Karpas-422 (cell line): ENCODE results near the gene RPAP2. TPM values are rescaled to one million over a fixed set of nuclear protein-coding genes. Genes with fewer than 3 reads are reported as not detected.

ENCODE experiments used
- DNase-seq: peaks from one replicate; pipeline ENCODE4 v3.0.0-alpha.2; 2015
- H2AFZ ChIP-seq: fragments of 200-600 bp; sonication (generic); 2 replicates; pipeline ENCODE4 v1.6.1; 2014; ENCODE audit warnings: antibody characterized with exemption, low read length, mixed read lengths
- H3K27ac ChIP-seq: fragments of 200-600 bp; sonication (generic); 2 replicates; pipeline ENCODE4 v1.5.1; 2014; ENCODE audit warnings: mild to moderate bottlenecking, low read length, moderate library complexity
- H3K27me3 ChIP-seq: fragments of 200-600 bp; sonication (generic); 2 replicates; pipeline ENCODE4 v1.6.1; 2014; ENCODE audit warnings: low read length, mixed read lengths
- H3K36me3 ChIP-seq: fragments of 200-600 bp; sonication (generic); 2 replicates; pipeline ENCODE4 v1.6.1; 2014; ENCODE audit warnings: low read length, mixed read lengths; ENCODE audit not compliant: insufficient read depth
- H3K4me1 ChIP-seq: fragments of 200-600 bp; sonication (generic); 2 replicates; pipeline ENCODE4 v1.6.1; 2014; ENCODE audit warnings: mild to moderate bottlenecking, low read length, mixed read lengths
- H3K4me2 ChIP-seq: fragments of 200-600 bp; sonication (generic); 2 replicates; pipeline ENCODE4 v1.6.1; 2014; ENCODE audit warnings: low read length, low read depth, mild to moderate bottlenecking; ENCODE audit not compliant: poor library complexity, severe bottlenecking
- H3K4me3 ChIP-seq: fragments of 200-600 bp; sonication (generic); 2 replicates; pipeline ENCODE4 v1.5.1; 2014; ENCODE audit warnings: mild to moderate bottlenecking, antibody characterized with exemption, low read length, mixed read lengths
- H3K79me2 ChIP-seq: fragments of 200-600 bp; sonication (generic); 2 replicates; pipeline ENCODE4 v1.6.1; 2014; ENCODE audit warnings: mild to moderate bottlenecking, low read length, mixed read lengths
- H3K9ac ChIP-seq: fragments of 200-600 bp; sonication (generic); 2 replicates; pipeline ENCODE4 v1.6.0; 2014; ENCODE audit warnings: low read length
- H3K9me2 ChIP-seq: fragments of 200-600 bp; sonication (generic), shearing (Covaris generic); replicated peaks from 2 replicates; pipeline ENCODE4 v1.6.0; 2014; ENCODE audit warnings: mild to moderate bottlenecking, low read length, moderate library complexity; ENCODE audit not compliant: insufficient read depth
- H3K9me3 ChIP-seq: fragments of 300-700, 200-600 bp; sonication (generic); 2 replicates; pipeline ENCODE4 v1.6.1; 2014; ENCODE audit warnings: low read length, mixed read lengths
- H4K20me1 ChIP-seq: fragments of 200-600 bp; sonication (generic); 2 replicates; pipeline ENCODE4 v1.6.1; 2014; ENCODE audit warnings: mild to moderate bottlenecking, antibody characterized with exemption, low read length, low read depth; ENCODE audit not compliant: insufficient read depth
- total RNA-seq: library from RNA; depleted of rRNA; stranded (reverse); fragments of >200 nt; shearing (Covaris generic); gene quantifications from 2 replicates; pipeline ENCODE4 v1.2.3, GENCODE V29; 2014; ENCODE audit warnings: low replicate concordance

The RPAP2 gene
- total RNA-seq, 1 experiment from 2014 or later, result 19.2 TPM

DNA sequence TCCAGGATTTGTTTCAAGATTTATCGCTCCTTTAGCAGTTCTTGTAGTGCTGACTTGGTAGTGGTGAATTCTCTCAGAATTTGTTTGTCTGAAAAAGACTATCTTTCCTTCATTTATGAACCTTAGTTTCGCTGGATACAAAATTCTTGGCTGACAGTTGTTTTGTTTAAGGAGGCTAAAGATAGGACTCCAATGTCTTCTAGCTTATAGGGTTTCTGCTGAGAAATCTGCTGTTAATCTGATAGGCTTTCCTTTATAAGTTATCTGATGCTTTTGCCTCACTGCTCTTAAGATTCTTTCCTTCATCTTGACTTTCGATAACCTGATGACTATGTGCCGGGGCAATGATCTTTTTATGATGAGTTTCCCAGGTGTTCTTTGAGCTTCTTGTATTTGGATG is 28.9 kb downstream of the RPAP2 start:
- Histone ChIP-seq H2AFZ (no peak overlapping the region), H3K4me3 (no peak overlapping the region), H4K20me1 (no peaks in the 10 kb centered on the region), H3K27ac (no peak overlapping the region), H3K4me1 (peaks cover 8% of the 10 kb centered on the region; the same call in 1 of the 2 replicates), H3K4me2 (no peak overlapping the region), H3K9me2 (no peaks in the 10 kb centered on the region), H3K36me3 (peaks cover 58% of the 10 kb centered on the region), H3K79me2 (peaks cover 24% of the 10 kb centered on the region), H3K9me3 (no peaks in the 10 kb centered on the region), H3K9ac (no peak overlapping the region), H3K27me3 (no peaks in the 10 kb centered on the region)
- no peak for DNase-seq

DNA sequence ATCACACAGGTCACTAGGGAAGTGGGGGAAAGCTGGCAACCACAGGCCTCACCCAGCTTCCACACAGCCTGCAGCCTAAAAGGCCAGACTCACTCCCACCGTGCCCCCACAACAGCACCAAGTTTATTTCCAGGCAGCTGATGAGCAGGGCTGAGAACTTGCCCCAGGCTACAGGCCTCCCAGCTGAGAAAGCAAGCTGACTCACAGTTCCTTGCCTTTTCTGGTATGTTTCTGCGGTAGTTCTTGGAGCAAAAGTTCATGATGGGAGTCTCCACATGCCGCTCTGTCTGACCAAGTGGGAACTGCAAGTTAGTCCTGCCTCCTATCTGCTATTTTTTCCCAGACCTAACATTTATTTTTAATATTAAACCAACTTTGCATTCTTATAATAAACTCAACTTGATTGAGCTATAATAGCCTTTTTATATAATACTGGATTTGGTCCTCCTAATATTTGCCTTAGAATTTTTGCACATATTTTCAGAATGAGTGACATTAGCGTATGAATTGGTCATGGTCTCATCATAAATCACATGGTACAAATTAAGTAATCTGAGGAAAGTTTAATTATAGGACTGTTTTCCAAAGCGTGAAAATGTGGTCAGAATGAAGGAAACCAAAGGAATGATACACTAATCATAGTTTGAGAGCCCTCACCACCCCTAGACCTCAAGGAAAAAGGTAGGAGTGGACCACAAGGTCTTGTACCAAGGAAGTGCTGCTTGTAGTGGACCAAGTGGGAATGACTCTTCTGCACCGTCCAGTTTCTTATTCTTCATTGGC is 30.7 kb downstream of the RPAP2 start:
- H3K4me3 ChIP-seq, result no peak overlapping the region
- no peak for DNase-seq
- peaks cover 8% of the 10 kb centered on the region; the same call in 1 of the 2 replicates for H3K4me1 ChIP-seq
- no peak overlapping the region for H3K9ac ChIP-seq
- no peaks in the 10 kb centered on the region for H4K20me1 ChIP-seq
- H2AFZ ChIP-seq, result no peak overlapping the region
- peaks cover 49% of the 10 kb centered on the region for H3K36me3 ChIP-seq
- no peaks in the 10 kb centered on the region for H3K9me2 ChIP-seq
- no peak overlapping the region for H3K4me2 ChIP-seq
- no peaks in the 10 kb centered on the region for H3K27me3 ChIP-seq
- H3K27ac ChIP-seq, result no peak overlapping the region
- peaks cover 24% of the 10 kb centered on the region for H3K79me2 ChIP-seq
- H3K9me3 ChIP-seq, result no peaks in the 10 kb centered on the region

DNA sequence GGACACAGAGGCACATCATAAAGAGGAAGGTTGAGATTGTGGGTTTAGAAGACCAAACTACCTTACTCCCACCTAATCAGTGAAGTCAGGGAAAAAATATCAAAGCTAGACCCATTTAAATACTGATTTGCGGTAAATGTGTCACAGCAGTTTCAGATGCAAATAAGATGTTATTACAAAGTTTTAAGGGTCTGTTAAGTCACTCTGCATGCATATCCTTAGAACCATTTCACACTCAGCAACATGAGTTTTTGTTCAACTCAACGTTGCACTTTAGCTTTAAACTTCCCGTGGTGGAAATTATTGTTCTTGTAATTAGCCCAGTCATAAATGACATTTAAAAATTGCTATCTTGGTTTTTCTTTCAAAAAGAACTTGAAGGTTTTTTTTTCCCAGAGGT is 34.8 kb downstream of the RPAP2 start:
- DNase-seq, result no peak
- Histone ChIP-seq H3K79me2 (peaks cover 18% of the 10 kb centered on the region; the same call in 1 of the 2 replicates), H3K9me3 (no peaks in the 10 kb centered on the region), H3K4me1 (peaks cover 8% of the 10 kb centered on the region; the same call in 1 of the 2 replicates), H3K27me3 (no peaks in the 10 kb centered on the region), H3K27ac (no peak overlapping the region), H3K36me3 (peaks cover 30% of the 10 kb centered on the region), H4K20me1 (no peaks in the 10 kb centered on the region), H3K4me2 (no peak overlapping the region), H3K9ac (no peak overlapping the region), H3K4me3 (no peak overlapping the region), H3K9me2 (no peaks in the 10 kb centered on the region), H2AFZ (no peak overlapping the region)

DNA sequence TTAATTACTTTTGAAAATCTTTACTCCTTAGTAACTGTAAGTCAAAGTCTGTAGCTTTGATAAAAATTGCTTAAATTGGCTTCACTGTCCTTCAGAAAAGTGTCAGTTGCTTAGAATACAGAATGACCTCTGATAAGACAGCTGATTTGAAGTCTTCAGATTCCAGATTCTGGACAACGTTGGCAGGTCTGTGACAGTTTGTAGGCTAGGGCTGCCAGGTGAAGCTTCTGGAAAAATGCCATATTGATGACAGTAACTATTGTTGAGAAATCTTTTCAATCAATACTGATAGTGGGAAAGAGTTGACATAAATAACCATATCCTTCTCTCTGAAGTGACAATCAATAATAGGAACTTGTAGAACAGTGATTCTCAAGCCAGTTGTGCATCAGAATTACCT is 41.3 kb downstream of the RPAP2 start:
- Histone ChIP-seq H2AFZ (no peak overlapping the region), H3K4me1 (no peaks in the 10 kb centered on the region), H3K9me2 (no peaks in the 10 kb centered on the region), H4K20me1 (no peaks in the 10 kb centered on the region), H3K9ac (no peak overlapping the region), H3K27ac (no peak overlapping the region), H3K4me3 (no peak overlapping the region), H3K79me2 (no peaks in the 10 kb centered on the region), H3K9me3 (no peaks in the 10 kb centered on the region), H3K27me3 (no peaks in the 10 kb centered on the region), H3K4me2 (no peak overlapping the region), H3K36me3 (peaks cover 16% of the 10 kb centered on the region; the same call in 1 of the 2 replicates)
- no peak for DNase-seq

DNA sequence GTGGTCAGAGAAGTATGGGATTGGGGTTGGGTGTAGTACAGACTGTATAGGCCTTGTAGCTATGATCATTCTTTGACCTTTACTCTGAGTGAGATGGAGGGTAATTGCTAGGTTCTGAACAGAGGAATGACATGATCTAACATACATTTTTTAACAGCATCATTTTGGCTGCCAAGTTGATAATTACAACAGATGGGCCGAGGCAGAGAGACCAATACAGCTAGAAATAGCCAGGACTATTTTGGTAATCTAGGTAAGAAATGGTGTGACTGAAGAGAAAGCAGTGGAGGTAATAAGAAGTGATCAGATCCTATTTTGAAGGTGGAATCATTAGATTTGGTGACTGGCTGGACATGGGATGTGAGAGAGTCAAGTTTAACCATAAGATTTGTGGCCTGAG is 43.5 kb downstream of the RPAP2 start:
- no peak for DNase-seq
- Histone ChIP-seq H3K4me1 (no peaks in the 10 kb centered on the region), H3K9me3 (no peaks in the 10 kb centered on the region), H3K27me3 (no peaks in the 10 kb centered on the region), H2AFZ (no peak overlapping the region), H3K9ac (no peak overlapping the region), H4K20me1 (no peaks in the 10 kb centered on the region), H3K4me2 (no peak overlapping the region), H3K9me2 (no peaks in the 10 kb centered on the region), H3K79me2 (peaks cover 3% of the 10 kb centered on the region; the same call in 1 of the 2 replicates), H3K27ac (no peak overlapping the region), H3K4me3 (no peak overlapping the region), H3K36me3 (peaks cover 7% of the 10 kb centered on the region; the same call in 1 of the 2 replicates)

DNA sequence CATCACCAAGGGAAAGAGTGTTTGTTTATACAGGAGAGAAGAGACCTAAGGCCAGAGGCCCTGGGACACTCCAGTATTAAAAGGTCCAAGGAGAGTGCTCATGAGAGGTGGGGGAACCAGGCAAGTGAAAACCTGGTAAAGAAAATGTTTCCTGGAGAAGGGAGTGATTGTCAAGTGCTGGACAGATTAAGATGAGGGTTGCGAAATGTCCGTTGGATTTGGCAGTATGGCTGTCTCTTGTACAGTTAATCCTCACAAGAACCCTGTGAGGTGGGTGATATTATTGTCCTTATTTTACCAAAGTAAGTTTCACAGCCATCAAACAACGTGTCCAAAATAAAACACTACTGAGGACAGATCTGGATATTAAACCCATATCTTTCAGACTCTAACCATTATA is 44.2 kb downstream of the RPAP2 start:
- H3K4me3 ChIP-seq, result no peak overlapping the region
- peaks cover 11% of the 10 kb centered on the region for H3K36me3 ChIP-seq
- no peaks in the 10 kb centered on the region for H3K9me2 ChIP-seq
- H3K9me3 ChIP-seq, result no peaks in the 10 kb centered on the region
- no peak overlapping the region for H3K27ac ChIP-seq
- H3K79me2 ChIP-seq, result peaks cover 3% of the 10 kb centered on the region; the same call in 1 of the 2 replicates
- no peak overlapping the region for H3K9ac ChIP-seq
- no peak overlapping the region for H2AFZ ChIP-seq
- no peaks in the 10 kb centered on the region for H3K4me1 ChIP-seq
- no peak for DNase-seq
- H3K4me2 ChIP-seq, result no peak overlapping the region
- H3K27me3 ChIP-seq, result no peaks in the 10 kb centered on the region
- H4K20me1 ChIP-seq, result no peaks in the 10 kb centered on the region

DNA sequence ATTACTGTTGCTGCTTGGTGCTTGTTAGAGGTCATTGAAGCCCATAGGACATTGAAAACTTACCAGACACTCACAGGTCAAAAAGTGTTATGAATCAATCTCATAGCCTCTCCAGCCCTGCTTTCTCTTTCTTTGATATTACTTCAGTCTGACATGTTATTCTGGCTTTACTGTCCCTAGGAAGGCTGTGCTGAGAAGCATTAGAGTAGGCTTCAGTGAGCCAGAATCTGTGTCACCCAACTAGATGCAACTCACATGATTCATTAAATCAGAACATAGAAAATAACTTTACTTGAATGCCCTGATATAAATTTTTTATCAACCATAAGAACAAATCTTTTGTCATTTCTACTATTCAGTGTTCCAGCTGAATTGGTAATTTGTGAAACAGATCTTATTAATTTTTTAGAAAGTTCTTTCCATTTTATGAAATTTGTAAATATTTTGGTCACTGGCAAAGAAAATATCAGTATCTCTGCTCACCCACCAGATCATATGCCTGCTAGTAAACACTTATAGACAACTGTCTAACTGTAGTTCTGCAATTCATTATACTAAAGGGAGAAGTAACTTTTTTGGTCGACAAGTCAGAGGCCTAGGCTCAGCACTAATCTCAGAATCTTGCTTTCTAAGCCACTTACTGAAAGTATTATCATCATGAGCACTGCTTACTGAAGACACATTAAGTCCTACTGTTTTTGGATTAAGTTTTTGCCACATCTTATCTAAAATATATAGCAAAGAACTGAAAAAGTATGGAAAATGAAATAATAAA is 48.2 kb downstream of the RPAP2 start:
- Histone ChIP-seq H3K27me3 (no peaks in the 10 kb centered on the region), H3K9me3 (no peaks in the 10 kb centered on the region), H3K27ac (no peak overlapping the region), H3K9ac (no peak overlapping the region), H2AFZ (no peak overlapping the region), H3K4me1 (no peaks in the 10 kb centered on the region), H3K79me2 (peaks cover 3% of the 10 kb centered on the region; the same call in 1 of the 2 replicates), H3K9me2 (no peaks in the 10 kb centered on the region), H4K20me1 (no peaks in the 10 kb centered on the region), H3K4me3 (no peak overlapping the region), H3K4me2 (no peak overlapping the region), H3K36me3 (peaks cover 41% of the 10 kb centered on the region)
- DNase-seq, result no peak

DNA sequence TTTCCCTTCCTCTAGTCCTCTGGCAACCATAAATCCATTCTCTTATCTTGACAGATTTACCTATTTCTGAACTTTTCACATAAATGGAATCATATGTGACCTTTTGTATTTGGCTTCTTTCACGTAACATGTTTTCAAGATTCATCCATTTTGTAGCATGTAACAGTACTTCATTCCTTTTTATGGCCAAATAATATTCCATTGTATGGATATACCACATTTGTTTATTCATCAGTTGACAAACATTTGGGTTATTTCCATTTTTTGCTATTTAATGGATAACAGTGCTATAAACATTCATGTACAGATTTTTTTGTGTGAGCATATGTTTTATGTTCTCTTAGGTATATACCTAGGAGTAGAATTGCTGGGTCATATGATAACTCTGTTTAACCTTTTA is 54.0 kb downstream of the RPAP2 start:
- Histone ChIP-seq H3K27ac (no peak overlapping the region), H2AFZ (no peak overlapping the region)

More for the DNA sequence above, 54.0 kb downstream of the RPAP2 start:
- peaks cover 3% of the 10 kb centered on the region for H3K9me3 ChIP-seq
- H4K20me1 ChIP-seq, result no peaks in the 10 kb centered on the region
- H3K4me2 ChIP-seq, result no peak overlapping the region
- peaks cover 47% of the 10 kb centered on the region for H3K36me3 ChIP-seq
- H3K9me2 ChIP-seq, result no peaks in the 10 kb centered on the region
- DNase-seq, result no peak
- H3K9ac ChIP-seq, result no peak overlapping the region
- no peaks in the 10 kb centered on the region for H3K79me2 ChIP-seq
- H3K27me3 ChIP-seq, result no peaks in the 10 kb centered on the region
- H3K4me3 ChIP-seq, result no peak overlapping the region
- H3K4me1 ChIP-seq, result no peaks in the 10 kb centered on the region
